Activated CD8-positive, alpha-beta memory T cell treated with anti-CD3 and anti-CD28 coated beads for 1 hour (primary cell): Measurements from ENCODE around the gene SPATS2L.

Experiments
- DNase-seq, 2 donors: peaks; one replicate each; pipeline ENCODE4 v3.0.0-alpha.2; 2020; ENCODE audit warnings: low read depth in 1 of 2; ENCODE audit errors: extremely low read depth in 1 of 2

SPATS2L gene, protein sequence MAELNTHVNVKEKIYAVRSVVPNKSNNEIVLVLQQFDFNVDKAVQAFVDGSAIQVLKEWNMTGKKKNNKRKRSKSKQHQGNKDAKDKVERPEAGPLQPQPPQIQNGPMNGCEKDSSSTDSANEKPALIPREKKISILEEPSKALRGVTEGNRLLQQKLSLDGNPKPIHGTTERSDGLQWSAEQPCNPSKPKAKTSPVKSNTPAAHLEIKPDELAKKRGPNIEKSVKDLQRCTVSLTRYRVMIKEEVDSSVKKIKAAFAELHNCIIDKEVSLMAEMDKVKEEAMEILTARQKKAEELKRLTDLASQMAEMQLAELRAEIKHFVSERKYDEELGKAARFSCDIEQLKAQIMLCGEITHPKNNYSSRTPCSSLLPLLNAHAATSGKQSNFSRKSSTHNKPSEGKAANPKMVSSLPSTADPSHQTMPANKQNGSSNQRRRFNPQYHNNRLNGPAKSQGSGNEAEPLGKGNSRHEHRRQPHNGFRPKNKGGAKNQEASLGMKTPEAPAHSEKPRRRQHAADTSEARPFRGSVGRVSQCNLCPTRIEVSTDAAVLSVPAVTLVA

GRCh38 chr2:200306196-200306930 is at the start of gene SPATS2L:
TSS of gene SPATS2L (plus strand) at chr2:200306693. CDS start at chr2:200389245, 82,552 bp downstream.
- peak in 1 of 2 donors; percentile 30 for DNase-seq

DNA sequence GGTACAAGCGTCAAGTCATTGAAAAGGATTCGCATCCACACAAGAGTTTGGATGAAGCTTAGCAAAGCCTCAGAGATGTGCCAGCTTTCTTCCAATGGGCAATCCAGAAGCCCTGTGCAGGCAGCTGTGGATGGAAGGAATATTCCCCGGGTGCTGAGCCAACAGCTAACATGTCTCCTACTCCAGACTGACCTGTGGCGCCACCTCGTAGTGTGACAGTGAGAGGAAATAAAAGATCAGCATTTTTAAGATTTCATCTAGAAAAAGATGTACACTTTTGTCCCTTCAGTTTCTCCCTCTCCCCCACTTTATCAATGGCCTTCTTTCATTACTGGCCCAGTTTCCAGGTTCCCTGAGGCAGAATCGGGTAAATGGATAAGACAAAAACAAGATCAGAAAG is 48.9 kb upstream of the SPATS2L start:
- no peak for DNase-seq

GRCh38 chr2:200258081-200258480 is 48.4 kb upstream of the SPATS2L start:
- no peak for DNase-seq

DNA sequence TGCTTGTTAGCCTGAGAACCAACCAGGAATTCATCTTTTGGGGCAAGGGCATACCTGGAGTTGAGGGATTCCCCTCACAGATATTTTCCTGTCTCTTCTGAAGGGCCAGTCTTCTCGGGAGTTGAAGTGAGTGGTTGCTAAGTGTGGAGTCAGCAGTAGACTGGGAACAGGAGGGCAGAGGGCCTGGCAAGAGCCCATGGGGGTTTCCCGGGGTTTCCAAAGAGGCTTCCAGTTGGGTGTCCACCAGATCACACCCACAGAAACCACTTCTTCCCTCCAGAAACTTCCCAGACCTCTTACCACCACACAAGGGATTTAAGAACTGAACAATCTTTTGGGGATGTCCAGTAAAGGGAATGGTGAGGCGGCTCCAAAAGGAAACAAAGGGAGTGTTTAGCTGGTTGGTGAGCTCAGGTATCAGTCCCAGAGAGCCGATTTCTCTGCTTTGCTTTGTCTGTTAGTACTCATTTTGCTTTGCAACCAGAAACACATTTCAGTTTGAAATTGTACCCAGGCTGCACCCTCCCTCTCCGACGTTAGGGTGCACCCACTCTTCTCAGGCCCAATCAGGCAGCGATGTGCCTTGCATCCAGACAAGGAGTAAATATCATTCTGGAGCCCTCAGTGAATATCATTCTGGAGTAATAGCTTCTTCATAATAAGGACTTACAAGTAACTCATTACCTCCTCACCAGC is 47.5 kb upstream of the SPATS2L start:
- no peak for DNase-seq

DNA sequence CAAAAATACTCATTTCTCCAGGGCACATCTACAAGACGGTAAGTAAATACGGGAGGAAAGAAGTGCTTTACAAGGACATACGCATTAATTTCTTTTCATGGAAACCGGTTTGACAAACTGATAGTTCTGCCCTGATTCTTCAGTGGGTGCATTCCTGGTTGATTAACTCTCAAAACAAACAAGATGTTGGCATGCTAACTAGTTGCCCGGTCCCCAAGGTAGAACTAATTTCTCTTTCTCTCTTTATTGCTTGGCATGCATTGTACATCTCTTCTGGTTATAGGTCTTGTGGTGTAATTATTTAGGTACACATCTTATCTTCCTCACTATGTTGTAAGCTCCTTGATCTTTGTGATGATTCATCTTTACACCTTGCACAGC is 46.9 kb upstream of the SPATS2L start:
- no peak for DNase-seq

DNA sequence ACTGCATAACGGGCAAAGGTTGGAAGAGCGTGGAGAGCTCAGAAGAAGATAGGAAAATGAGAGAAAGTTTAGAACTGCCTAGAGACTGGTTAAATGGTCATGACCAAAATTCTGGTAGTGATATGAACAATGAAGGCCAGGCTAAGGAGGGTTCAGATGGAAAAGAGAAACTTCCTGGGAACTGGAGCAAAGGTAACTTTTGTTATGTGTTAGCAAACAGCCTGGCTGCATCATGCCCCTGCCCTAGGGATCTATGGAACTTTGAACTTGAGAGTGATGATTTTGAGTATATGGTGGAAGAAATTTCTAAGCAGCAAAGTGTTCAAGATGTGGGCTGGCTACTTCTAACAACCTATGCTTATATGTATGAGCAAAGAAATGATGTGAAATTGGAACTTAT is 44.4 kb upstream of the SPATS2L start:
- no peak for DNase-seq

GRCh38 chr2:200263279-200263678 is 43.2 kb upstream of the SPATS2L start:
- DNase-seq: no peak

DNA sequence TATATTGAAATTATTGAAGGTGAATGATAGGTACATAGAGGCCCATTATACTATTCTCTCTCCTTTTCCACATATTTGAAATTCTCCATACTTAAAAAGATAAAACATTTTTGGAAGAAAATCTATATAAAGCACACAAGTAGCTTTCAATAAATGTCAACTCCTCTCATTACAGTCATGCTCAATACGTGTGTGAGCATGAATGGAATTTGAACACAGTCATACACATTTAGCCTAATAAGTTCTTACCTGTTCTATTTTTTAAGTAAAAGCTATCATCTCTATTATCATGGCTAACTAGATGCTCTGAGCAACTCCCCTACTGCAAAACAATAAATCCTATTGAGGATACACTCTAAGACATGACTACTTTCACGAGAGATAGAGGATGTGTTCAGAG is 41.9 kb upstream of the SPATS2L start:
- no peak for DNase-seq

DNA sequence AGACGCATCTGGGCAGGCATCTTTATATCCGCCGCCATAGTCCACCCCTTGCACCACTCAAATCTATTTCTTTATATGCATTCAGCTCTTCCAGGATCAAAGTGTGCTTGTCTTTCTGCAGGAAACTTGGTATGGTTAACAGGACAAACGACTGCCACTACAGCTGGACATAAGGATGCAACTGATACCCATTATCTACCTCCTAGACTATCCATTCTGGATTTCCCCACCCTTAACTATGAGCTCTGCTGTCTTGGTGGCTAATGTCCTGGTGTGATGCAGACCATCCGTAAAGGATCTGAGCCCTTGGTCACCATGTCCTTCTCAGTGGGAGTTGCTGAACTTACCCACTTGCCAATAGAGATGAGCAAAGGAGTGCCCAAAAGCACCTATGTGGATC is 40.1 kb upstream of the SPATS2L start:
- DNase-seq: no peak

DNA sequence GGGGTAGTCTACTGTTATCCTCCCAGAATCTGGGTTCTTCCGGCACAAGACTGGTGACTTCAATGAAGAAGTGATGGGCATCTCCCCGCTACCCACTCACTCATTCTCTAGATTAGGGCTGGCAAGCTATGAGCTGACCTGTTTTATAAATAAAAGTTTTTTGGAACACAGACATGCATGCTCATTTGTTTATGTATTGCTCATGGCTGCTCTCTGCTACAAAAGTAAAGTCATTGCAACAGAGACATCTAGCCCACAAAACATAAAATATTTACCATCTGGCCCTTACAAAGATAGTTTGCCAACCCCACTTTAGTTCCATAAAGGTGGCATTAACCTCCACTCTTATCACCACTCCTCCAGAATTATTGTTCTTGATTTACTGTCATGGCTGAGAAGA is 39.1 kb upstream of the SPATS2L start:
- no peak for DNase-seq

- no peak for DNase-seq
Measured at GRCh38 chr2:200270732-200271131, 35.8 kb upstream of the SPATS2L start.

GRCh38 chr2:200272320-200272719 is 34.2 kb upstream of the SPATS2L start:
- DNase-seq: no peak

DNA sequence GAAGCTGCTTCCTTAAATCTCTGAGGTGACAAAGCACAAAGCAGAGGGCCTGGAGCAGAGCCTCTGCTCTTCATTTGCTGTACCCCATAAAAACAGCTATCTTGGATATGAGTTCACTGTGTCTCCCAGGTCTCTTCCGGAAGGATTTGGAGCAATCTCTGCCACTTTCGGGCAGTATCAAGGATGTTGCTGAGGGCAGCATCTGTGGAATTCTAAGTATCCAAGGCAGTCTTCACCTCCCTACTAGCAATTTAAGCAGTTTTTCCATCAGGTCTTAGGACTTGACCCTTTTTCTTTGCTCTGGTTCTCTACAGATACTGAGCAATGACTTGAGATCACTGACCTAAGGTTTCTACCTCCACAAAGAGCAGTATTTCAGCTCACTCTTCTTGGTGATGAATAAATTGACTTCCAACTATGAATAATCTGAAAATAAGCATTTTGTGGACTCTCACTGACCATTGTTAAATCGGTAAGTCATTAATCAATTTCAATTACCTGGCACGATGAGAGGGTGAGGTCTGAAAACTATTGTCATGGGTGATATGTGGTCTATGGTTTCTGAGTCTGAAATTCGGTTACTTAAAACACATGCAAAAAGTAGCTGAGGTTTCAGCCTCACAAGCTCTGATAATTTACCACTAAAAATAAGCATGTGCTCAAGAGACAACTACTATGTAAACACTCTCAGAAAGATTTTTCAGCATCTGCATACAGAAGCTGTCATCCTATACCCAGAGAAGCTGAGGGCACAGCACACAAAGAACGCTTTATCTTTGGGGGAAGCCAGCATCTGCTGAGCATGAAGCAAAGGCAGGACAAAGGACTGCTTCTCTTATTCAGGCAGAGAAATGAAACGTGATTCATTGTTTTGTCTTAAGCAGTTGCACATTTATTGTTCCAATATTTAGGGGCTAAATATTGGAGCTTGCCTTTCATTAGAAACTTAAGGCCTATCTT is 32.1 kb upstream of the SPATS2L start:
- DNase-seq: no peak

- no peak for DNase-seq
Measured at GRCh38 chr2:200275295-200276013, 31.0 kb upstream of the SPATS2L start.

DNA sequence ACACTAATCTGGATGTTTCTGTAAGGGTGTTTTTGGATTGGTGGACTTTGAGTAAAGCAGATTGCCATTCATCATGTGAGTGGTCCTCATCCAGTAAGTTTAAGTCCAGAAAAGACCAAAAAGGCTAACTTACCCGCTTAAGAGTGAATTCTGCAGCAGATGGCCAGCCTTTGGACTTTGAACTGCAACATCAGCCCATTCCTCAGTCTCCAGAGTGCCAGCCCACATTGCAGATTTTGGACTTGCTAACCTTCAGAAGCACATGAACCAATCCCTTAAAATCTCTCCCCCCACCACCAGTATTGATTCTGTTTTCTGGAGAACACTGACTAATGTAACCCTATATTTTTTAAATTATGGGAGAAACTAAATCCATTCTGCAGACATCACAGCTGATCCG is 30.0 kb upstream of the SPATS2L start:
- DNase-seq: no peak

DNA sequence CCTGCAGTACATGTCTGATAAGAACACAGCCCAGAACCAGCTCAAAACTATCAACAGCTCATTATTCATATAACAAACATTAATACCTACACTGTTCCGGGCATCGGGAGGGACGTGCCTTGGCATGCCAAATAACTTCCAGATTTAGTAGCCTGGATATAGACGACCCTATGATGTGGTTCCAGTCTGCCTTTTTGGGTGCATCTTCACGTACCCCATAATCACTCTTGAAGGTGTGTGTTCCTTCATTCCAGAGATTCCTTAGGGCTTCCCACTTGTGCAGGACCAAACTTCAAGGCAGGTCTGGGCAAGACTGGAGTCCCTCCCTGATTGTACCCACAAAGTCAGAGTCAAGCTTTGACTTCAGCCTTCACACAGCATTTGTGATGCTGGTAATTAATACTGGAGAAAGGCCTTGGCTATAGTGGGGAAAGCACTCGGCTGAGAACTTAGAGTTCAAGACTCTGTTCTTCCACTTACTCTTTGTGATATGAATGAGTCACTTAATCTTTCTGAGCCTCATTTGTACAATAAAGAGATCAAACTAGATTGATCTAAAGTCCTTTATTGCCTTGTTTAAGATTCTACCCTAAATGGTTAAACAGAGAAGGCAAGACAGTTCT is 27.7 kb upstream of the SPATS2L start:
- DNase-seq: no peak

GRCh38 chr2:200279857-200280256 is 26.6 kb upstream of the SPATS2L start:
- DNase-seq: no peak

DNA sequence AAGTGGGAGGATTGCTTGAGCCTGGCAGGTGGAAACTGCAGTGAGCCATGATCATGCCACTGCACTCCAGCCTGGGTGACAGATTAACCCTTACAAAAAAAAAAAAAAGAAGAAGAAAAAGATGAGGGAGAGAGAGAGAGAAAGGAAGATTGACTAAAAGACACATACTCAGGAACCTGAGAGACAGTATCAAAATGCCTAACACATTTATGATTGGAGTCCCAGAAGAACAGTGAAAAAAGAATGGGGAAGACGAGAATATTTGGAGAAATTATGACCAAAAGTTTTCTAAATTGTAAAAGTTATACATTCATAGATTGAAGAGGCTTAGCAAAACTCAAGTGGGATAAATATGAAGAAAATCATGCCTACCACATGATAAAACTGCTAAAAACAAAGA is 19.9 kb upstream of the SPATS2L start:
- no peak for DNase-seq
